Measurements from ENCODE around the gene TRIP10. TPM values are rescaled to one million over a fixed set of nuclear protein-coding genes. Genes with fewer than 3 reads are reported as not detected.
A peak's percentile ranks its signal among the peaks of the same experiment; 100 is the strongest.

Gene TRIP10
- polyA plus RNA-seq, 12 donors: 39.5 to 83.4 (median 57.9) TPM; not detected in 1

GRCh38 chr19:6724631-6725492 lies 14.6 kb upstream of the TRIP10 start:
- DNase-seq: no peak

- DNase-seq: no peak
Measured at GRCh38 chr19:6725513-6726231, 13.8 kb upstream of the TRIP10 start.

GRCh38 chr19:6728346-6728745 lies 11.1 kb upstream of the TRIP10 start:
- DNase-seq: no peak

- DNase-seq: no peak
Measured at GRCh38 chr19:6729573-6730152, 9.8 kb upstream of the TRIP10 start.

GRCh38 chr19:6730153-6730804 lies 9.2 kb upstream of the TRIP10 start:
- no peak for DNase-seq

GRCh38 chr19:6730941-6731670 lies 8.4 kb upstream of the TRIP10 start:
- DNase-seq: no peak

- DNase-seq: no peak
Measured at GRCh38 chr19:6731822-6732221, 7.7 kb upstream of the TRIP10 start.

- DNase-seq: no peak
Measured at GRCh38 chr19:6732803-6733337, 6.6 kb upstream of the TRIP10 start.

GRCh38 chr19:6733338-6734095 lies 6.0 kb upstream of the TRIP10 start:
- no peak for DNase-seq

GRCh38 chr19:6734096-6734696 lies 5.3 kb upstream of the TRIP10 start:
- DNase-seq: no peak

- no peak for DNase-seq
Measured at GRCh38 chr19:6735181-6735911, 4.1 kb upstream of the TRIP10 start.

- peak; percentile 76 for DNase-seq
Measured at GRCh38 chr19:6736169-6736916, 3.1 kb upstream of the TRIP10 start.

- DNase-seq: no peak
Measured at GRCh38 chr19:6736917-6737283, 2.6 kb upstream of the TRIP10 start.

GRCh38 chr19:6737284-6737872 lies 2.1 kb upstream of the TRIP10 start, which contains the start of gene GPR108:
TSS of gene GPR108 (minus strand) at chr19:6737580. CDS start at chr19:6737576, 4 bp downstream.
- DNase-seq: peak; percentile 100

GRCh38 chr19:6737873-6738786 lies 1.4 kb upstream of the TRIP10 start:
- peak; percentile 72 for DNase-seq

GRCh38 chr19:6738787-6739389 lies 592 bp upstream of the TRIP10 start:
- no peak for DNase-seq

All from muscle of arm (tissue), 12 donors.